ENCODE results near the gene SPHK1. TPM values are rescaled to one million over a fixed set of nuclear protein-coding genes. Genes with fewer than 3 reads are reported as not detected.

The SPHK1 gene
- total RNA-seq, 1 donor from 2014 or later, result 13.9 TPM

DNA sequence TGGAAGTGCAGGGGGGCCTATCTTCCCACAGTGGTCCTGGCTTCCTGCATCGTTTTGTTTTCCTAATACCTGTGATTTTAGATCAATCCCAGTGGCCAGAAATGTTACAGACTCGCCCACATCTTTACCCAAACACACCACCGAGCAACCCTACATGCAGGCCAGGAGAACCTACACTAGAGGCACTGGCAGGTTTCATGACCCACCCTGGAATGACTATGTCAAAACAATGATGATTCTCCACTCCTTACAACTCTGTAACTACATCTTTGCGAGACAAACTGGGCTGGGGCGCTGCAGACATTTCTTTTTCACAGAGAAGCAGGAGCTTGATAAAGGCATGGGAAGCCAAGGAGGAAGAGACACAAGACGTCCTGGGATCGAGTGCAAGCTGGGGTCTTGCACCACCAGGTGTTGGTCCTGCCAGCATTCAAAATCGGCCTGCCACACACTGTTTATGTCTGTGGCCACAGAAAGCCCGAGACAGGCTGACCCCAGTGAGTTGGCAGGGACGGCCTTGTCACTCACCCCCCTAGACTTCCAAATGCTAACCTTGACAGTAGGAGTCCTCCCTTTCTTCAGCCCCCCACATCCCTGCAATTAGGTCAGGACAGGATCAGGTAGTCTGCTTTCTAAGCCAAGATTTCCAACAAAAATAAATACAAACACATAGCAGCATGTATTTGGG is 36.1 kb downstream of the SPHK1 start:
- no peak for DNase-seq (ENCODE audit: low spot score, unreplicated experiment)
- Mint-ChIP-seq H3K36me3 (ENCODE audit: insufficient read depth) (no peaks in the 10 kb centered on the region), H3K9me3 (ENCODE audit: low read depth) (no peaks in the 10 kb centered on the region), H3K27me3 (no peaks in the 10 kb centered on the region), H3K27ac (no peak overlapping the region), H3K4me3 (ENCODE audit: low read depth) (no peak overlapping the region), H3K4me1 (ENCODE audit: low read depth) (no peaks in the 10 kb centered on the region)
- TF ChIP-seq, protein P1, sequence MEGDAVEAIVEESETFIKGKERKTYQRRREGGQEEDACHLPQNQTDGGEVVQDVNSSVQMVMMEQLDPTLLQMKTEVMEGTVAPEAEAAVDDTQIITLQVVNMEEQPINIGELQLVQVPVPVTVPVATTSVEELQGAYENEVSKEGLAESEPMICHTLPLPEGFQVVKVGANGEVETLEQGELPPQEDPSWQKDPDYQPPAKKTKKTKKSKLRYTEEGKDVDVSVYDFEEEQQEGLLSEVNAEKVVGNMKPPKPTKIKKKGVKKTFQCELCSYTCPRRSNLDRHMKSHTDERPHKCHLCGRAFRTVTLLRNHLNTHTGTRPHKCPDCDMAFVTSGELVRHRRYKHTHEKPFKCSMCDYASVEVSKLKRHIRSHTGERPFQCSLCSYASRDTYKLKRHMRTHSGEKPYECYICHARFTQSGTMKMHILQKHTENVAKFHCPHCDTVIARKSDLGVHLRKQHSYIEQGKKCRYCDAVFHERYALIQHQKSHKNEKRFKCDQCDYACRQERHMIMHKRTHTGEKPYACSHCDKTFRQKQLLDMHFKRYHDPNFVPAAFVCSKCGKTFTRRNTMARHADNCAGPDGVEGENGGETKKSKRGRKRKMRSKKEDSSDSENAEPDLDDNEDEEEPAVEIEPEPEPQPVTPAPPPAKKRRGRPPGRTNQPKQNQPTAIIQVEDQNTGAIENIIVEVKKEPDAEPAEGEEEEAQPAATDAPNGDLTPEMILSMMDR (IDR thresholded peaks at IDR 0.05; ENCODE audit: unreplicated experiment), result no peak

DNA sequence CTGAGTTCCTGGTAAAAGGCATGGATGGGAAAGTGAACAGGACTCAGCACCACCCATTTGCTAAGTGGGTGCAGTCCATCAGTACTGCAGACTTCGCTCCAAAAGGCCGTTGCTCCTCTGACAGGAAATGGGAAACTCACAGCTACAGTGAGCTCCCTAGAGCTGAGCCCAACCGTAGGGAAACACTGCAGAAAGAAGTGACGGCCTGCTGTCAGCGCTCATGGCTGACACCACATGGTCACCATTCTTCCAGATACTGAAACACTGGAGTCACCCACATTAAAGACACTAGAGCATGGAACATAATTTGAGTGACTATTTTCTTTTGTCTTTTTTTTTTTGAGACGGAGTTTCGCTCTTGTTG is 36.6 kb downstream of the SPHK1 start:
- no peak for DNase-seq (ENCODE audit: low spot score, unreplicated experiment)
- H3K4me3 Mint-ChIP-seq (ENCODE audit: low read depth), result no peak overlapping the region

DNA sequence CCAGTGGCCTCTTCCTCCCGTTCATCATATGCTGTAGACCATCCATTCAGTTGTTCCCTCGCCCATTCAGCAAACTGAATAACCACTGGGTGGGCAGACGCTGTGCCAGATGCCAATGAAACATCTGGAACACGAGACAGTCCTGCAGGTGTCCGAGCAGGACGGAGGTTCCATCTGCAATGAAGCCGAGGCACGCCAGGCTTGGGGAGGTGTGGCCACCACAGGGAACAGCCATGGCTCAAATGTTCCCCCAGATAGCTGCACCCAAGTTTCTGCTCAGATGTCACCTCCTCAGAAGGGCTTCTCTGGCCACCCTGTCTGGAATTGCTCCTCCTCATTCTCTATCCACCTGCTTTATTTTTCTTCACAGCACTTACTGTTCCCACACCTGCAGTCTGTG is 38.0 kb downstream of the SPHK1 start:
- H3K9me3 Mint-ChIP-seq (ENCODE audit: low read depth), result no peaks in the 10 kb centered on the region
- no peaks in the 10 kb centered on the region for H3K36me3 Mint-ChIP-seq (ENCODE audit: insufficient read depth)
- no peaks in the 10 kb centered on the region for H3K4me1 Mint-ChIP-seq (ENCODE audit: low read depth)
- no peak for DNase-seq (ENCODE audit: low spot score, unreplicated experiment)
- H3K27ac Mint-ChIP-seq, result no peak overlapping the region
- TF ChIP-seq, protein P1 (IDR thresholded peaks at IDR 0.05; ENCODE audit: unreplicated experiment), result no peak
- H3K4me3 Mint-ChIP-seq (ENCODE audit: low read depth), result no peak overlapping the region
- no peaks in the 10 kb centered on the region for H3K27me3 Mint-ChIP-seq

More for the DNA sequence above, 36.6 kb downstream of the SPHK1 start:
- Mint-ChIP-seq H3K27me3 (no peaks in the 10 kb centered on the region), H3K36me3 (ENCODE audit: insufficient read depth) (no peaks in the 10 kb centered on the region), H3K9me3 (ENCODE audit: low read depth) (no peaks in the 10 kb centered on the region), H3K4me1 (ENCODE audit: low read depth) (no peaks in the 10 kb centered on the region), H3K27ac (no peak overlapping the region)
- TF ChIP-seq, protein P1 (IDR thresholded peaks at IDR 0.05; ENCODE audit: unreplicated experiment), result no peak

DNA sequence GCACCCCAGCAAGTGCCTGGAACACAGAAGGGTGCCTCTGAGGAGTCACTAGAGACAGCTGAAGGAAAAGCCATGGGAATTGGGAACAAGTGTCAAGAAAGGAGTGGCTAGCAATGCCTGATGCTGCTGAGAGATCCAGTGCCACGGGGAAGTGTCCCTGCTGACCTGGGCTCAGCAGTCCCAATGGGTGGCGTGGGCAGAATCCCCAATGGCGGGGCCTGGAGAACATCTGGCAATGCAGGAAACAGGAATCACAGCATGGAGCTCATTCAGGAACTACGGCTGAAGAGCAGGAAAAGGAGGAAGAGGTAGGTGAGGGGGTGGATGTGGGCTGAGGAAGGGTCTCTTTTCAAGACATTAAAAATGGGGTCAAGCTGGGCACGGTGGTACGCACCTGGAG is 38.5 kb downstream of the SPHK1 start:
- TF ChIP-seq, protein P1 (IDR thresholded peaks at IDR 0.05; ENCODE audit: unreplicated experiment), result no peak

DNA sequence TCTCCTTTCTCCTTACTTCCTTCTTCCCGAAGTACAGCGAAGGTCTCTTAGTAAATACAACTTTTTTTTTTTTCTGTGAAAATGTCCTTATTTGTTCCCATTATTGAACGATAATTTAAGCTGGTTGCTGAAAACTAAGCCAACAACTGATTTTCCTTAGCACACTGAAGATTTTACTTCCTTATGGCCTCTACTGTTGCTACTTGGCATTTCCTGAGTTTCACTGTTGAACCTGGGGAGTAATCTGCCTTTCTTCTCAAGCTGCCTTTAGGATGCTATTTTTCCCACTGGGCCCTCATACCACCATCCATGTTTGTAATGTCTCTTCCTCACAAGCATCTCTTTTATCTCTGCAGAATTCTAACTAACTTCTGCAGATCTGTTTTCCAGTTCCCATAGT is 42.4 kb downstream of the SPHK1 start:
- Mint-ChIP-seq H3K36me3 (ENCODE audit: insufficient read depth) (no peaks in the 10 kb centered on the region), H3K27me3 (no peaks in the 10 kb centered on the region), H3K4me1 (ENCODE audit: low read depth) (peaks cover 10% of the 10 kb centered on the region), H3K27ac (no peak overlapping the region), H3K9me3 (ENCODE audit: low read depth) (no peaks in the 10 kb centered on the region), H3K4me3 (ENCODE audit: low read depth) (no peak overlapping the region)
- DNase-seq (ENCODE audit: low spot score, unreplicated experiment), result no peak
- TF ChIP-seq, protein P1 (IDR thresholded peaks at IDR 0.05; ENCODE audit: unreplicated experiment), result no peak

More for the DNA sequence above, 38.5 kb downstream of the SPHK1 start:
- Mint-ChIP-seq H3K9me3 (ENCODE audit: low read depth) (no peaks in the 10 kb centered on the region), H3K36me3 (ENCODE audit: insufficient read depth) (no peaks in the 10 kb centered on the region), H3K27ac (no peak overlapping the region), H3K27me3 (no peaks in the 10 kb centered on the region), H3K4me3 (ENCODE audit: low read depth) (no peak overlapping the region), H3K4me1 (ENCODE audit: low read depth) (no peaks in the 10 kb centered on the region)
- no peak for DNase-seq (ENCODE audit: low spot score, unreplicated experiment)

All from progenitor cell of endocrine pancreas (in vitro differentiated cells).